HG03175 (cell line): Measurements from ENCODE around the gene YBX2.

Source experiments
- ATAC-seq: cut with Tn5 transposase; IDR thresholded peaks from one replicate; pipeline ENCODE4 v1.9.1; 2021; ENCODE audit warnings: mild to moderate bottlenecking, moderate library complexity; ENCODE audit not compliant: unreplicated experiment

Gene YBX2

DNA sequence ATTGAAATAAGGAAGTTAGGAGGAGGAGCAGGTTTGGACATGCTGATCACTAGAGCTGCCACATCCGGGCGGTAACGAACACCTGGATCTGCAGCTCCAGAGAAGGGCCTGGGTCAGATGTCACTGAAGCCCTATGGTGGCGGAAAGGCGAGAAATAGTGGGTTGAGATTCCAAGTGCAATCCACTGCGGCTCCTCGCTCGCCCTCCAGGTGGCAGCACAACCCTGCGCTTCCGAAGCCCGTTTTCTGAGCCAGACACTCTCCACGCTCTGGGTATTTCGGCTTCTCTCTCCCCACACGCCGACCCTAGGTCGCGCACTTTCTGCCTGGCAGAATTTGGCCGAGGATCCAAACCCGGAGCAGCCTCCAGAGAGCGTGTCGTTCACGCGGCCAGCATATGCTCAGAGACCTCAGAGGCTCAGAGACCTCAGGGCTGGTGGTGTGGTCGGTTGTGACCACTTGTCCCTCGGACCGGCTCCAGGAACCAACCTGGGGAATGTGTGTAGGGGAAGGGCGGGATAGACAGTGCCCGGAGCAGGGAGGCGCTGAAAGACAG, 13.8 kb downstream of the YBX2 start:
- ATAC-seq, result peak; percentile 53

DNA sequence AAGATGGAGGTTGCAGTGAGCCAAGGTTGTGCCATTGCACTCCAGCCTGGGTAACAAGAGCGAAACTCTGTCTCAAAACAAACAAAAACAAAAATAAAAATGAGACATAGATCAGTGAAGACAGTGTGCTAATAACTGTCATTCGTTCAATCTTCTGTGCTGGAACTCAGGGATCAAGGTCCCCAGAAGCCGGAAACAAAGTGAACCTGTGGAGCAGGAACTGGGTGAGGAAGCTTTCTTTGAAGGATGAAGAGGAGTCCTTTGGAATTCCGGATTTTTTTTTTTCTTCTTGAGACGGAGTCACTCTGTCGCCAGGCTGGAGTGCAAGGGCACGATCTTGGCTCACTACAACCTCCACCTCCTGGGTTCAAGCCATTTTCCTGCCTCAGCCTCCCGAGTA, 15.0 kb downstream of the YBX2 start:
- no peak for ATAC-seq

DNA sequence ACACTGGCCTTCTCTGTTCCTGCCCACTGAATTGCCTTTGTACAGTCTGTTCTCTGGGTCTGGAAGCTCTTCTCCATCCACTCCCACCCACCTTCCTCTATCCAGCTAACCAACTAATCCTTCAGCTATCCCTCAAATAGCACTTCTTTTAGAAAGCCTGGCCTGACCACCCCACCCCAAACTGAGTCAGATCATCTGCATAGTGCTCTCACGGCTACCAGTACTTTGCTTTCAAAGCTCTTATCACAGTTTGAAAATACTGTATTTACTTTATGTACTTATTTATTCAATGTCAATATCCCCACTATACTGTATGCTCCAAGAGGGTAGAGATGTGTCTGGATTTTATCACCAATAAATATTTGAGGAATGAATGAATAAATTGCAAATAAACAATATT, 27.7 kb downstream of the YBX2 start:
- no peak for ATAC-seq

DNA sequence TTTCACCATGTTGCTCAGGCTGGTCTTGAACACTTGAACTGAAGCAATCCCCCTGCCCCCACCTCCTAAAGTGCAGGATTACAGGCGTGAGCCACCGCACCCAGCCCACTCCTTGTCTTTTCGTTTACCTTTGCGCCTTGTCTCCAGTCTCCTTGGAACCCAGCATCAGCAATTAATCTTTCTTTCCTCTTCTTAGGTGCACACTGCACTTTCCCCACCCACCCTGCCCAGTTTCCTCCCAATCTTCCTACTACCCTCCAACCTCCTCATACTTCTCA, 30.7 kb downstream of the YBX2 start:
- ATAC-seq, result no peak

DNA sequence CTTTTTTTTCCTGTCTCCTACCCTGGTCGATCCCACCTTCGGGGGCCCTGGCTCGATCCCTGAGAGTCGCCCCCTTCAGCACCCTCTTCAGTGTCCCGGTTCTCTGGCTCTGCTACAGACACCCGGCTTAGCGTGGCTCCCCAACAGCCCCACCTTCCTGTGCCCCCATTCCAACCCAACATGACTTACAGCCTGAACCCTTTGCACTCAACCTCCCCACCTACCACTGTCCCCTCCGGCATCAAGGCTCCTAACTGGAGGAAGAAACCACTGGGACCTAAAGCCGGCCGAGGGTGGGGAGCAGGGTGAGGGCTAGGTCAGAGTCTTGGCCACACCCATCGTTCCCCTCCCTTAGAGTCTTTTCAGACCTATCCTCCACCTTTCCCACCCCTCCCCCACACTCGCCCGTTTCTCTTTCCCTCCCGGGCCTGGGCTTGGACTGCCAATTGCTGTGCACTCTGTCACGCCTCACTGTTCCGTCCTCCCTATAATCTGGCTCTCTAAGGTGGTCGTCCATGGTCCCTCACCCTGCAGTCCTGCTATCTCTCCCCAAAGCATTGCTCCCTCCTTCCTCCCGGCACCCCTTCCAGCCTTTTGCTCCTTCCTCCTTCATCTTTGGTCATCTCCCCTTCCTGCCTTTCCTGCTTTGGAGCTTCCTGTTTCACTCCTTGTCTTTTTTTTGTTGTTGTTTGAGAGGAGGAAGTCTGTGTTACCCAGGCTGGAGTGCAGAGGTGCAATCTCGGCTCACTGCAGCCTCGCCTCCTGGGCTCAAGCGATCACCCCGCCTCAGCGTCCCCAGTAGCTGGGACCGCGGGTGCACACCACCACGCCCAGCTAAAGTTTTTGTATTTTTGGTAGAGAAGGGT, 31.3 kb downstream of the YBX2 start:
- ATAC-seq, result no peak

DNA sequence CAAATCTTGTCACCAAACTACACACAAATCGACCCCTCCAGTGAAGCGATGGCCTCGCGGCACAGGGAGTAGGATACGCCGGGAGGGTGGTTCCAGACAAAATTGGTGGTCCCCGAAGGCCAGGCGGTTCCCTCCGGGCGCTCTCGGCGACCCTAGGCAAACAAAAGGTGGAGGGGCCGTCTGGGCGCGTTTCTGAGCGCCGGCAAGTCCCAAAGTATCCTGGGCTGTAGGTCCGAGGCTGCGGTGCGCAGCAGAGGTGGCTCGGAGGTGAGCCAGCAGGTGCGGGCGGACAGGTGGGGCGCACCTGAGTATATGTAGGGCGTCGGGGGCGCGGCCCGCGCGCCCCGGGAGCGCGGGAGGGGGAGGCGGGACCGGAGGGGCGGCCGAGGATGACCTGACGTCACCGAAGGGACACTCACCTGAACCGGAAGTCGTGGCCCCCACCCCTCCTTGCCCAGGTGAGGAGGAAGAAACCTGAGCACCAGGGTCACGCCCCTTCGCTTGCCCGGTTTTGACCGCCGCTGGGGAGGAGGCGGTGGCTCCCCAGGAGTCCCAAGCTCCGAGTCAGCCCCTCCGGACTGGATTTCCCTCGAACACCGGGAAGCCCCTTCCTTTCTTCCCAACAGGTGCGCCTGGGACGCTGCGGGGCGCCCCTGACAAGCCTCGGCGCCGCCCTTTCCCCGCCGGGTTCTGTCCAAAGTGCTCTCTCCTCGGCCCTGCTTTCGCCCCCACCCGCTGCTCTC, 32.1 kb downstream of the YBX2 start, which contains the start of gene CLDN7:
CLDN7 (minus strand) TSS at position 287 of the 743 bp plus-strand sequence. CDS start 435 bp downstream, outside the sequence.
- ATAC-seq, result no peak

DNA sequence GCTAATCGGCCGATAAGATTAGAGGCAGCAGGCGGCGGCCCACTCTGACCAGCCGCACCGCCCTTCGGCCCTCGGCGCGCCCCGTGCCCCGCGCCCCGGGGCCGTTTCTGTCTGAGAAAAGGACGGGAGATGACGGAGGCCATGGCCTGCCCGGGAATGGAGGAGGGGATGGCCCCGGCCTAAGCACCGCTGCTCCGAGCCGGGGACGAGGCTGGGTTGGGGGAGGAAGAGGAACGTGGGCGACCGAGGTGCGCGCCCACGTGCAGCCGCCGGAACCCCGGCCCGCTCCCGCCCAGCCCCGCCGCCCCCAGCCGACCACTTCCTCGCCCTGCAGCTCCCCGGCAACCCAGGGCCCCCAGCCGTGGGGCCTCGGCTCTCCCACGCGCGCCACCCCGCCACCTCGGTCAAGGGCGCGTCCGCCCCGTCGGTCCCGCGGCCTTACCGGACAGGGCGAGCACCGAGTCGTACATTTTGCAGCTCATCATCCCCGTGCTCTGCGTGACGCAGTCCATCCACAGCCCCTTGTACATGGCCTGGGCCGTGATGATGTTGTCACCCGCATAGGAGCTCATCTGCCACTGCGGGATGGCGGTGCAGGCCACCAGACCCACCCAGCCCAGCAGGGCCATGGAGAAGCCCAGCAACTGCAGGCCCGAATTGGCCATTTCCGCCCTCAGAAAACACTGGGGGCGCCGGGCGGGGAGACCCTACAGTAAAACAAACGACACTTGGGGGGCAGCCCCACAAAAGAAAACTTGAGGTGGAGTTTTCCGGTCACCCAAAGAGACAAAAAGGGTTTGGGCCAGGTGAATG, 32.9 kb downstream of the YBX2 start:
- no peak for ATAC-seq

DNA sequence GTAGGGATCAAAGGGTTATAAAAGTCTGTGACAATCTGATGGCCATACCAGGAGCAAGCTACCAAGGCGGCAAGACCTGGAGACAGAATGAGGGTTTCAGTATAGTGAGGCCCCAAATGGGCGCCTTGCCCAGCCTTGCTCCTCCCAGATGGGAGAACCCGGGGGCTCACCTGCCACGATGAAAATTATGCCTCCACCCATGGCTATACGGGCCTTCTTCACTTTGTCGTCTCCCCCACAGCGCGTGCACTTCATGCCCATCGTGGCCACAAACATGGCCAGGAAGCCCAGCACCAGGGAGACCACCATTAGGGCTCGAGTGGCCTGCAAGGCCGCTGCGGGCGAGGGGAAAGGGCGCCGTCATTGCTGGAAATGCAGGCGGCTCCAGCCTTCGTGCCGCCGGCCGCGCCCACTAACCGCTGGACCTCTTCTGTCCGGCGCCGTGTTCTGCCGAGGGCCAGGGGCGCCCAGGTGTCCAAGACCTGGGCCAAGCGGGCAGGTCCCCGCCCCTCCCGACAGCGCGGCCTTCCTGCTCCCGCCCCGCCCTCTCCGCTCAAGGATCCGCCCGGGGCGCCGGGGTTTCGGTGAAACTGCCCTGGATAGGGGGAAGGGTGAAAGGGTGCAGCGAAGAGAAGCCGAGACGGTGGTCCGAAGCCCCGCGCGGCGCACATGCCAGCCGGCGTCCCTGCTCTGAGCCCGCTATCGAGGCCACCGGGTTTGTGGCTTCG, 33.6 kb downstream of the YBX2 start:
- no peak for ATAC-seq

DNA sequence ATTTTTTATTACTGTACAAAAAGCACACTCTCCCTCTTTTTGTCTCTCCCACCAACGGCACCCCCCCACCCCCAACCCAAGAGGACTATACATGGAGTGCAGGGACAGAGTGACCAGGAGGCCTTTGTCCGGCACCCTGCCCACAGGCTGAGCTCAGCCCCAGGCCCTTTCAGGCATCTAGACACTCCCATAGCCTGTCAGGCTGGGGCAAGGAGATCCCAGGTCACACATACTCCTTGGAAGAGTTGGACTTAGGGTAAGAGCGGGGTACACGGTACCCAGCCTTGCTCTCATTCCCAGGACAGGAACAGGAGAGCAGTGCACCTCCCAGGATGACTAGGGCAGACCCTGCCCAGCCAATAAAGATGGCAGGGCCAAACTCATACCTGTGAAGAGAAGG, 34.3 kb downstream of the YBX2 start:
- ATAC-seq, result no peak

DNA sequence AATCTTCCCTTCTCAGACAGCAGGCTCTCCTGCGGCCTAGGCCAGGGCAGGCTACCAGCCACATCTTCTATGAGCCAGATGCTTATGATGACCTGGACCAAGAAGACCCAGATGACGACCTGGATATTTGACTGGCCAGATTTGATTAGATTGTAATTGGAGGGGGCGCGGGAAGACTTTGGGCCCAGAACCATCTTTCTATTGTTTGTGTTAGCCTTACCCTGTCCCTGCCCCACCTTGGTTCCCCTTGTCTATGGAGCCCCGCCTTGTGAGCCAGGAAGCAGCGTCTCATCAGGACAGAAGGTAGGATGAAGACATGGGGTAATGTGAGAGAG, 34.9 kb downstream of the YBX2 start:
- no peak for ATAC-seq

DNA sequence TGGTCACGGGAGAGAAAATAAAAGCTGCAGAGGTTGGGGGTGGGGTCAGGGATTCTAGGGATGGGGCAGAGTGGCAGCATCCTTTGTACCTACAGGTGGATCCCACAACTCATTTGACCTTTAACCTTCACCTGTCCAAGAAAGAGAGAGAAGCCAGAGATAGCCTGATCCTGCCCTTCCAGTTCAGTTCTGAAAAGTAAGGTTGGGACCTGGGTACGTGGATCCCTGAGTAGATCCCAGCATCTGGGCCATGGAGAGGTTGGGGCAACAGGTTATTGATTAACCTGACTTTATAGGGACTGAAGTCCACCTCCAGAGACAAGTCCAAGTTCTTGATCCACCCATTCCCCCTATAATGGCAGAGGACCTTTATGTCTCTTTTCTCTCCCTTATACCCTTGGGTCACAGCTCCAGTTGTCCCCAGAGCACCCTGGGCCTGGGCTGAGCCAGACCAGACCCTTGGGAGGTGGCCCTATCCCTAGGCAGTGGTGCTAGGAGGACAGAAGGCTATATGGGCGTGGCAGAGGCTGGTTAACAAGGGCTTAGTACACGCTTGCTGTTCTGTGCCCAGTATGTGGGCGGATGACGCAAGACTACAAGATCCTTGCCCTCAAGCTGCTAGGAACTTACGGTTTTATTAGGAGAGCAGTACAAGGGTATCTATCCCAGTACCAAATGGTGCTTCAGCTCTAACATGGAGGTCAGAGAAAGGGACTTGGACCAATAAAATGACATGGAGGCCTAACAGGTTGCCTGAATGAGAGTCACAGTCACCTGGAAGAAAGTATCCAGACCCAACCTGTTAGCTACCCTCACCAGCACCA, 35.5 kb downstream of the YBX2 start:
- no peak for ATAC-seq

DNA sequence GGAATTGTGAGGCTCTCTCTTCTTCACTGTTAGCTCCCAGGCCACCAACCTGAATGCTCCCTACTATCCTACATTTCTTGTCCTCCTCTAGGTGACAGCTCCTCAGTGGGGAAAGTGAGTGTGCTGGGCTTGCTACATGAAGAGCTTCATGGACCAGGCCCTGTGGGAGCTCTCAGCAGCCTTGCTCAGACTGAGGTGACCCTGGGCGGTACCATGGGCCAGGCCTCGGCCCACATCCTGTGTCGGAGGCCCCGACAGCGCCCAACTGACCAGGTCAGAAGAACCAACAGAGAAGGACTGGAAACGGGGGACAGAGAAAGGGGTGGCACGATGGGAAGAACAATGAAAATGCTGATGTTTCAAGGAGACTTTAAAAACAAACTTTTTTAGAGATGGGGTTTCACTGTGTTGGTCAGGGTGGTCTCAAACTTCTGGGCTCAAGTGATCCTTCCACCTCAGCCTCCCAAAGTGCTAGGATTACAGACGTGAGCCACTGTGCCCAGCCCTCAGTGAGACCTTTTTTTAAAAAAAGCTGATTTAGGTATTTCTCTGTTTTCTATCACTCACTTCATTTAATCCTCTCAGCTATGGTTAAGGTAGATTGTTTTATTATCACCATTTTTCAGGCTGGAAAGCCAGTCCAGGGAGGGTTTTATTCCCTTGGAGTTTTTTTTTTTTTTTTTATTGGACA, 37.5 kb downstream of the YBX2 start:
- no peak for ATAC-seq

DNA sequence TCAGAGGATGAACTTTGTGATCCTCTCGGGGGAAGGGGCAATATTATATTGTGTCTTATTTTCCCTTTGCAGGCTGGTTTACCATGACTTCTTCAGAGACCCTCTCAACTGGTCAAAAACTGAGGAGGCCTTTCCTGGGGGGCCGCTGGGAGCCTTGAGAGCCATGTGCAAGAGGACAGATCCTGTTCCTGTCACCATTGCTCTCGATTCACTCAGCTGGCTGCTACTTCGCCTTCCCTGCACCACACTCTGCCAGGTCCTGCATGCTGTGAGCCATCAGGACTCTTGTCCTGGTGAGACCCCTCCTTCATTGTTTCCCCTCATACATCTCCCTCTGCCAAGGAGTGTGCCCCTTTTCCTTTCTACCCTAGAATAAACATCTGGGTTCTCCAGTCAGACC, 39.9 kb downstream of the YBX2 start:
- ATAC-seq, result no peak

DNA sequence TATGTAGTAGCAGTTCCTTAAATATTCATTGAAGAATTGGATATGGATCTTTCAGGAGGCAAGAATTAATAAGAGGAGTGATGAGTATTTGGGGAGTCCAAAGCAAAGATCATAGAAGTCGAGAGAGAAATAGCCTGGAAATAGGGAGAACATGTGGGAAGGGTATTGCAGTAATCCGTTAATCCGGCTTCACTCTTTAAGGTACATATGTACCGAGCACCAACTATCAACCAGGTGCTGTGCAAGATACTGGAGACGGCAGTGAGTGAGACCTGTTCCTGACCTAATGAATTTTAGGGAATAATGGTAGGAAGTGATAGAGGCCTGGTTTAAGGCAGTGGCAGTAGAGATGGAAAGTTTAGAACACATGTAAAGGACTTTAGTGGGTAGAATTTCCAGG, 41.4 kb downstream of the YBX2 start:
- ATAC-seq, result no peak

DNA sequence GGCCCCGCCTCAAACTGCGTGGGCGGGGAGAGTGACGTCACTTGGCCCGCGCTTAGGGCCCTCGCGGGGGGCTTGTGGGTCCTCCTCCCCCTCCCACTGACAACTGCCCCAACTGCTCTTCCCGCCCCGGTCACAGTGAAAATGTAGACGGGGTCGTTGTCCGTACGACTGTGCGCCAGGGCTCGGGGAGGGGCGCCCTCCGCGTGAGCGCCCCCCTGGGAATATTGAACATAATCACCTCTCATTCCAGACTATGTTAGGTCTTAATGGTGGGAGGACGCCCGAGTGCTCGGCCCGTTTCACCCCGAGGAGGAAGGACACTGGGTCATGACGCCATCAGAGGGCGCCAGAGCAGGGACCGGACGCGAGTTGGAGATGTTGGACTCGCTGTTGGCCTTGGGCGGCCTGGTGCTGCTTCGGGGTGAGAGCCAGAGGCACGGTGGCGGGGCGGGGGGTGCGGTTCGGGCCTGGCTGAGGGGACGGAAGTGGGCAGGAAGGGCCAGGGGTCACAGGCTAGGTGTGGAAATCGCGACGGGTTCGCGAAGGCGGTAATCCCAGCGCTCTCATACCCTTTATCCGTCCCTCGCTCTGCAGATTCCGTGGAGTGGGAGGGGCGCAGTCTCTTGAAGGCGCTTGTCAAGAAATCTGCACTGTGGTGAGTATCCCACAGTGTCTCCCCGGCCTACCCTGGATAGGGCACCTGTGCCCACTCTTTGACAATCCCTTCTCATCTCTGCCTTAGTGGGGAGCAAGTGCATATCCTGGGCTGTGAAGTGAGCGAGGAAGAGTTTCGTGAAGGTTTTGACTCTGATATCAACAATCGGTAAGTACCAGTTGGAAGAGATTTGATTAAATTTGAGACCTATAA, 42.0 kb downstream of the YBX2 start, which contains the start of gene ELP5:
ELP5 (plus strand) TSS at position 40 of the 868 bp plus-strand sequence; CDS start at position 376, 336 bp downstream.
- ATAC-seq, result peak; percentile 58

DNA sequence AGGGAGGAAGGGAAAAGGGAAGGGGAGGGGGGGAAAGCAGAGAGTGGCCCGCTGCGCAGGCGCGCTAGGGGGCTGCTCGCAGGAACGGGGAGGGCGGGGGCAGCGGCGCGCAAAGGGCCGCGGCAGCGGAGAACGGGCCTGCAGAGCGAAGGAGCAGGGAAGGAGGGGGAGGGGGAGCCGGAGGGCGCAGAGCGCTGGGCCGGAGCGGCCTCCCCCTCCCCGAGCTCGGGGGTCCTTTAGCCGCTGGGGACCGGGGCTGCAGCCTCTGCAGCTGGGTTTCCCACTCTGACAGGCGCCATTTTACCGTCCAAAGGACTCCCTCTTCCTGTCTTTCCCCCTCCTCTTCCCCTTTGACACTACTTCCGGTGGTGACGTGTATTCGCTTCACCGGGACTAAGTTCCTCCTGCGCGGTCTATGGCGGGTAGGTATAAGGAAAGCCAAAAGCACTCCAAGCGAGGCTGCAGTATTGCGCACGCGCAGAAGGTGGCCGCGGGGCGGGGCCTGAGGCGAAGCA, 42.7 kb downstream of the YBX2 start, which contains the start of gene CTDNEP1:
CTDNEP1 (minus strand) TSS at position 74 of the 515 bp plus-strand sequence. CDS start 438 bp downstream, outside the sequence.
- peak; percentile 86 for ATAC-seq

DNA sequence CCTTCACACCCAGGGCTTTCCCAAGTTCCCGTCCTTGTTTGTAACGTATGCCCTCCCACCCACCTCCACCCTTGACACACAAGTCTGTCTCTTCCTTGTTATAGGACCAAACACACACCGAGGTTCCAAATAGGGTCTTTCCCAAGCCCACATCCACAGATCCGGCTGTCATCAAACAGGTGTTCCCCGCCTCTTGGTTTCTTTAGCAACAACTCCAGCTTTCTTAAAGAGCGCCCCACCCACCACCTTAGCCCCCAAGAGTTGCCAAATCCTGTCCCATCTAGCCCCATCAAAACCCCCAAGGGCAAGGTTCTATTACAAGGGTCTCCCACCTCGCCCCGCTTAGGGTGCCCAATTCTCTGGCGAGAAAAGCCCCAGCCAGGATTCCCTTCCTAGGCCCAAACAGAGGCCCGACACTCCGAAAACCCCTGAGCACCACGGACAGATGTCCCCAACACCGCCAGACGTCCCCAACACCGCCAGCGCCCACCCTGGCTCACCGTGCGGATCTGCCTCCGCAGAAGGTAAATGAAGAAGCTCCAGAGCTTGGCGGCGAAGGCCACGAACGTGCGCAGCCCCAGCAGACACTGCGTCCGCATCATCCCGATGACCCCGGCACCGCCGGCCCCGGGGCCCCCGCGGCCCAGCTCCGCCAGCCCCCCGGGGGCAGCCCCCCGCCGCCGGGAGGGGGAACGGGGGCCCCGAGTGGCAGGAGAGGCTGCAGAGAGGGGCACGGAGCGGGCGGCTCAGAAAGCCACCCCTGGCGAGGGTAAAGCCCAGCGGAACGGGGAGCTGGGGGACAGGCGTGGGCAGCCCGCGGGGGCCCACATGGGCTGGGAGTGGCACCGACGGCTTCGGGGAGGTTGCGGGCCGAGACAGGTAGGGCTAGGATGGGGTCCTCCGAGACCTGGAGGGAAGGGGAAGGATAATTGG, 43.5 kb downstream of the YBX2 start:
- ATAC-seq, result no peak
